CD4-positive, alpha-beta T cell treated with Interleukin-15 for 1 hour (primary cell): Measurements from ENCODE around the gene WDR81.

ENCODE experiments used
- DNase-seq: peaks from one replicate; pipeline ENCODE4 v3.0.0-alpha.2; 2020

Gene WDR81

DNA sequence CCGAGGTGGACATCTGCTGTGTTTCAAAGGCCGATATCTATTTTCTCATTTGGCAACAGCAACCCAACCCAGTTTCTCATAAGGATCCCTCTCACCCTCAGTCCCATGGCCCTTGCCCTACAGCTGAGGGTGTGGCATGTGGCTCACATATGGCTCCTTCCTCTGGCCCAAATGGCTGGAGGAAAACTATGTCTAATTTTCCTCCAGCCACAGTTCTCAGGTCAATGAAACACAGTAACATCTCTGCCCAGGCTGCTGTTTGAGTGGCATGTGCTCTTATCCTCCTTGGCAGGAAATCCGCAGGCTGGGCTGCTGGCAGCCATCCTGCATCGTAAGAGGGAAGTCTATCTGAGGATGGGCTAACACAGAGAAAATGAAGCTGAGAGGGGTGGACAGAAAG lies 61.4 kb downstream of the WDR81 start:
- no peak for DNase-seq

- DNase-seq = no peak
Observed at GRCh38 chr17:1786708-1787107, 62.2 kb downstream of the WDR81 start.

DNA sequence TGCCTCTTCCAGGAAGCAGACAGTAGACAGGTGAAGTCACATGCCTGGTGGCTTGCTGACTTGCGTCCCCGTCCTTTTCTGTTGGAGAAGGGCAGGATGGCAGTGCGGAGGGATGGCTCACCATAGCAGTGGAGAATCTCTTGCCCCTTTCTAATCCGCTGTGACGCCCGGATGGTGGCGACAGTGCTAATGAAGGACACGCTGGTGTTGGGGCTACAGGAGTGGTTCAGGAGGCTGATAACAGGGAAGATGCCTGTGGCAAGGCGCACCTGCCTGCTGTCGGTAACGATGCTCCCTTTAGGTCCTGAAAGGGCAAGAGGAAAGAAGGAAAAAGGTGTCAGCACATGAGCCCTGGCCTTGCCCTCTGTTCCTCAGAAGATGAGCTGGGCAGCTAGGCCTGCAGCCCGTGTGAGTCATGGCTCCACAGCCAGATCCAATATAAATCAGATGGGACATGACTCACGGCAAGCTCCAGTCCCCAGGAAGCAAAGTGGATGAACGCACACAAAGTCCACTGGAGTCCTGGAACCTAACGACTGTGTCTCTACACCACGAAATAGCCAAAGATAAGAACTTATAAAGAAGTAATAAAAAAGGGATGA lies 62.9 kb downstream of the WDR81 start:
- no peak for DNase-seq
